GM12892 (cell line): Measurements from ENCODE around the gene GTF3C5.

Source experiments
- POLR2A ChIP-seq: IDR thresholded peaks from 2 replicates; pipeline ENCODE4 v1.6.1; 2011; ENCODE audit warnings: low read depth, low read length, control low read depth
- POLR2AphosphoS5 ChIP-seq: IDR thresholded peaks from 2 replicates; pipeline ENCODE4 v1.6.1; 2011; ENCODE audit warnings: low read depth, low read length, control low read depth
- TAF1 ChIP-seq: IDR thresholded peaks from 2 replicates; pipeline ENCODE4 v1.6.1; 2011; ENCODE audit warnings: low read depth, mild to moderate bottlenecking, control low read depth, low read length, borderline replicate concordance

DNA sequence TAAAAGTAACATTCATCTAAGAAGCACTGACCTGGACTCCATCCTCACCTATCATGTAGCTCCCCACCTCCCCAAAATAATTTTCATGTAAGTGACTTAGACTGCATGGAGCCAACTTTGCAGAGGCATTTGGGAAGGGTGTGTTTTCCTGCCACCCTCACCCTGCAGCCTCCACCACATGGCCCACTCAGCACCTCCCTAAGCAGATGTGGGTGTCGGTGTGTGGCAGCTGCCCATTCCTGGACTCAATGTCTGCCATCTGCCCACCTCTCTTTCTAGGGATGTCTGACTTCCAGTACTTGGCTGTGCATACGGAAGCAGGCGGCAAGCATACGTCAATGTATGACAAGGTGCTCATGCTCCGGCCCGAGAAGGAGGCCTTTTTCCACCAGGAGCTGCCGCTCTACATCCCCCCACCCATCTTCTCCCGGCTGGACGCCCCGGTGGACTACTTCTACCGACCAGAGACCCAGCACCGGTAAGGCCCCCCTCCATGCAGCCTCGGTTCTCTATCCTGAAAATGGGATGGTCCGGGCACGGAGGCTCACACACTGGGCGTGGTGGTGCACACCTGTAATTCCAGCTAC is 12.7 kb downstream of the GTF3C5 start:
- TF ChIP-seq TAF1 (no peak), POLR2AphosphoS5 (no peak), POLR2A (no peak)
